Measurements from ENCODE around the gene GJB6. TPM values are rescaled to one million over a fixed set of nuclear protein-coding genes. Genes with fewer than 3 reads are reported as not detected.
"Not testable (repeated sequence)": the region's sequence is repeated elsewhere in the genome, so short reads cannot be mapped to it uniquely, and the experiment has no call there.

GJB6 gene
- not detected for total RNA-seq
- long read RNA-seq, donor 1, result 0 reads
- long read RNA-seq, donor 2, result 0 reads

DNA sequence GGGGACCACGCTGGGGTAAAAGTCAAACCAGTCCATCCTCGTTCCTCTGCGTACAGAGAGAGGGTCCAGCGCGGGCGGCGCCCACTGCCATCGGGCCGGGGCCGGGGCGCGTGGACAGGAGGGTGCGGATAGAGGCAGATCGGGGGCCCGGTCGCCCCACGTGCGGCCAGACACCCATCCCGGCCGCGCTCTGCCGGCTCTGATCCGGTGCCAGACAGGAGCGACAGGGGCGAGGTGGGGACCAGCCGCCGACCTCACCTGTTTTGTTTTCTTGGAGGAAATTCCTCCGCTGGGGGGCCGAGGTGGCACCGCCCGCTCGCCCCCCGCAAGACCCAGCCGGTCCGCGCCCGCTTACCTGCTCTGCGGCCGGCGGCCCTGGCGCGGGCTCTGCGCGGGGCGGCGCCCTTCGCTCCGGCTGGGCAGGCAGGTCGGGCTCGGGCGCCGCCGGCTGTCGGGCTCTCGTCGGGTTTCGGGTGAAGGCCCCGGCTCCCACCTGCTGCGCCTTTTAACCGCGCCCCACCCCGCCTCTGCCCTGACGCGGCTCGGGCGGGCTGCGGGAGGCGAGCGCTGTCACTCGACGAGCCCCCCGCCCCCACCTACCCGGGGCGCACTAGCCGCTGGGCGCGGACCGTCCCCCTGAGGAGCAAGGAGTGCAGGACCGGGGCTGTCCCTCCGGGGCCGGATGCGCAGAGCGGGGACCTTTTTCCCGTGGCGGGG, at the start of gene GJB6:
GJB6 (minus strand) TSS at position 481 of the 717 bp plus-strand sequence. CDS start 8,839 bp downstream, outside the sequence.
- intact Hi-C loops (cut with DNase I), result no loop called here
- no peak for DNase-seq (ENCODE audit: low spot score)

DNA sequence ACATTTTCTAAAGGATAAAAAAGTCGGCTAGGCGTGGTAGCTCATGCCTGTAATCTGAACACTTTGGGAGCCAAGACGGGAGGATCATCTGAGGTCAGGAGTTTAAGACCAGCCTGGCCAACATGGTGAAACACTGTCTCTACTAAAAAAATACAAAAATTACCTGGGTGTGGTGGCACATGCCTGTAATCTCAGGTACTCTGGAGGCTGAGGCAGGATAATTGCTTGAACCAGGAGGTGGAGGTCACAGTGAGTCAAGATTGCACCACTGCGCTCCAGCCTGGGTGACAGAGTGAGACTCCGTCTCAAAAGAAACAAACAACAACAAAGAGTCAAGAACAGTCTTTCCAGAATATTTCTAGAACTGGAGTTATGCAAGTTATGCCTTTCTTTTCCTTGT, 44.8 kb upstream of the GJB6 start:
- intact Hi-C loops (cut with DNase I), result not testable (repeated sequence)

DNA sequence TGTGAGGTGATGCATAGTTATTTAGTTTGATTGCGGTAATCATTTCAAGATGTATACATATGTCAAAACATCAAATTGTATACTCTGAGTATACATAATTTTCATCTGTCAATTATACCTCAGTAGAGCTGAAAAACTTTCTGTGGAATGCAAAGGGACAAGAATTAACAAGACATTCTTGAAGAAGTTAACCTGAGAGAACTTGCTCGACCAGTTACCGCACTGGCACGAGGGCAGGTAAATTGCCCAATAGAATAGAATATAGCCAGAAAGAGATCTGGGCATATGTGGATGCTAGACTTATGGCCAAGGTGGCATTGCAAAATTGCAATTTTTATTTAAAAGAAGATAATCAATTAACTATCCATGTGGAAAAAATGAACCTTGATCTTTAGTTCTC, 42.3 kb upstream of the GJB6 start:
- DNase-seq (ENCODE audit: low spot score), result no peak
- intact Hi-C loops (cut with DNase I), result no loop called here

More for the DNA sequence above, 44.8 kb upstream of the GJB6 start:
- not testable (repeated sequence) for DNase-seq (ENCODE audit: low spot score)

DNA sequence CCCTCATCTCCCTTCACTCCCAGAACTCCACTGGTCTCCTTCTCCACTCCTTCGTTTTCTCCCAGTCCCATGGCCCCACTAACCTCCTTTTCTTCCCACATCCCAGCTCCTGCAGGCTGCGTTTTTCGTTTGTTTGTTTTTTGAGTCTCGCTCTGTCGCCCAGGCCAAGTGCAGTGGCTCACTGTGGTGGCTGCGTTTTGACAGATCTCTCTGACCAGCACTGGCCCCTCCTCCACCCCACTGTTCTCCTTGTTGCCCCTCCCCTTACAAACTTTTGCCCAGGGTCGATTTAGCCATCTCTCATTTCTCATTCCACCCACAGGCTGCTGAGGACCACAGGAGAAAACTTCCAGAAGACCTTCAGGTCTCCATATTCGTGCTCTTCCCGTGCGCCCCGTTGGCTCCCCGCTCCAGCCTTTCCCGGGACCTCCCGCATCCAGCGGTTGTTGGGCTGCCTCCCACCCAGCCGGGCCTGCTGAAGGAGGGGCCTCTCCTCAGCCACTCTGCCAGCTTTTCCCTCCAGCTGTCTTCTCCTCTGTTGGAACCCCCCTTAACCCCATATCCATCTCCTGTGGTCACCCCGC, 40.6 kb upstream of the GJB6 start:
- intact Hi-C loops (cut with DNase I), result no loop called here
- DNase-seq (ENCODE audit: low spot score), result no peak

DNA sequence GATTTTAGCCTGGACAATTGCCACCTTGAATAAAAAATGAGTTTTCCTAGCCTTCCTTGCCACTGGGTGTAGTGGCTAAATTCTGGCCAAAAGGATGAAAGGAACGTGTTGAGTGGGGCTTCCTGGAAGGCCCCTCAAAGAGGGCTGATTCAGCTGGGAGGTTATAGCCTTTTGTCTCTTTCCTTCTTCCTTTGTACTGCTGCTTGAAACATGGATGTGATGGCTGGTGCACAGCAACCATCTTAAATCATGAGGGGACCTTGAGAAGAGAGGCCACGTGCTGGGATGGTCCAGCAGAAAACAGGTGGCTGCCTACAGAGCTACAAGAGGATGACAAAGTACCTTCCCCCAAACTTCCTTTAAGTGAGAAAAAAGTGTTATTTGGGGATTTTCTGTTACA, 40.0 kb upstream of the GJB6 start:
- intact Hi-C loops (cut with DNase I), result no loop called here
- no peak for DNase-seq (ENCODE audit: low spot score)

DNA sequence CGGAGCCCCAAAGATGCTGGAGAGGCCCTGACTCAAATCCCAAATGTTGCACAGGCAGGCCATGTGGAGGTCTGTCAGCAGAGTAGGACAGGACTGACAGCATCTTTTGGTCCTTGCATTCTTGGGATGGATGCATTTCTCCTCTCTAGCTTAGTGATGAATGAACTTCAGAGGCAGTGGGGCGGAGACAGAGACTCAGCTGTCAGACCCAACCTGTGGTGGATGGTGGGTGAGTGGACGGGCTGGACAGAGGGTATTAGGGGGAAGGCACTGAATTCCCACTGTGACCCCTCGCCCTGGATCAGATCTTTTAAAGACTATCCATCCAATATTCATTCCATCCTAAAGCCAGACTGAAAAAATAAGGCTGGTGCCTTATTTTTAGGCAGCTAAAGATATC, 39.3 kb upstream of the GJB6 start:
- intact Hi-C loops (cut with DNase I), result no loop called here
- DNase-seq (ENCODE audit: low spot score), result no peak

DNA sequence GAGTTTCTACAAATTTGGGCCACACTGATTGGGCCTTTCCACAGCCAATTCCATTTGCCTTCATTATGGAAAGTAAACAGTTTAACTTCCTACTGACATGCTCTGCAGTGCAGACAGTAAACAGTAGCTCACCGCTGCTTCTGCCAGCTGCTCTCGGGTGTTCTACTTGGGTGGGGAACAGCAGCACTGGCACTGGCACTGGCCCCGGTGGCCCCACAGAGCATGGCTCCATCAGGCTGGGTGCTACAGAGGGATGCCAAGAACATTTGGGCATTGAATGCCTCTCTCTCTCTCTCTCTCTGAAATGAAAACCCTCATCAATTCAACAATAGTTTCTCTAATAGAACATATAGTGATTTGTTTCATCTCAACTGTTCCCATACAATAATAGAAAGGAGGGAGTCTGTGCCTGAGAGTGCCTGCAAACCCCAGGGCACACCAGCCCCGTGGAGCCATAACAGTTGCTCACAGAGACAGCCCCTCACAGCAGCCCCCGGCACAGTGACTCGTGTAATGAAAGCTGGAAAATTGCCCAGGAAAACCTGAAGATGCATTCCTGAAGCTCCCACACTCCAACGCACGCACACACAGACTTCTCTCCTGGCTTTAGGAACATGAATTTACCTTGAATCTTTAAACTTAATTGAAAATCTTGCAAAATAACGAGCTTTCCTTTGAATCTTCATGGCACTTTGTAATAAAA, 38.2 kb upstream of the GJB6 start:
- DNase-seq (ENCODE audit: low spot score), result no peak
- intact Hi-C loops (cut with DNase I), result no loop called here

DNA sequence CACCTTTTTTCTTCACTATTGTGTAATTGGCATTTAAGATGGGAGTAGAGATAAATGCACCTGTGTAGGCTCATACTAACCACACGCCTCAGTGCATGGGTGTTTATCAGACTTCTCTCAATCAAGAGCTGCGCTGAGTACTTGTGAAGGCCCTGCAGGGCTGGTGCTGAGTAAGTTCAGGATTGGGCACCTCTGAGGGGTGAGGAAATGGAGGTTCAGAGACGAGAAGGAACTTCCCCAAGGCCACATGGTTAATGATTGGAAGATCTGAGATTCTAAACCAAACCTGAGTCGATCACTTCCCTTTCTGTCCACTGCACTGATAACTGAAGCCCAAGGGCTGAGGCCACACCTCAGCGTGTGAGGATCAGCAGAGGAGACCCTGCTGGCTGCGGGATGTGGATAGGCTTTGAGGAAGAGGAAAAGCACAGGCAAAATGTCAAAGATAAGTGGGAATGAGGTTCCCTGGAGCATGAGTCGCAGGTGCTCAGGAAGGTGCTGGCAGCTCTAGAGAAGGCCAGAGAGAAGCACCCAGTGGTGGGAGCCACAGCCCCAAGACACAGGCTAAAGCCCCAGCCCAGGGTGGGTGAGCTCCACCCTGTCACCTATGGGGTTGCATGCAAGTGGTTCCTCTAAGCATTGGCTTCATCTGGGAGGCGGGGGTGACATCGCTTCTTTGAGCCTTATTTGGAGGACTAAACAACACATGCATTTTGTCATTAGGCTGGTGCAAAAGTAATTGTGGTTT, 32.3 kb upstream of the GJB6 start:
- no peak for DNase-seq (ENCODE audit: low spot score)
- intact Hi-C loops (cut with DNase I), result no loop called here

DNA sequence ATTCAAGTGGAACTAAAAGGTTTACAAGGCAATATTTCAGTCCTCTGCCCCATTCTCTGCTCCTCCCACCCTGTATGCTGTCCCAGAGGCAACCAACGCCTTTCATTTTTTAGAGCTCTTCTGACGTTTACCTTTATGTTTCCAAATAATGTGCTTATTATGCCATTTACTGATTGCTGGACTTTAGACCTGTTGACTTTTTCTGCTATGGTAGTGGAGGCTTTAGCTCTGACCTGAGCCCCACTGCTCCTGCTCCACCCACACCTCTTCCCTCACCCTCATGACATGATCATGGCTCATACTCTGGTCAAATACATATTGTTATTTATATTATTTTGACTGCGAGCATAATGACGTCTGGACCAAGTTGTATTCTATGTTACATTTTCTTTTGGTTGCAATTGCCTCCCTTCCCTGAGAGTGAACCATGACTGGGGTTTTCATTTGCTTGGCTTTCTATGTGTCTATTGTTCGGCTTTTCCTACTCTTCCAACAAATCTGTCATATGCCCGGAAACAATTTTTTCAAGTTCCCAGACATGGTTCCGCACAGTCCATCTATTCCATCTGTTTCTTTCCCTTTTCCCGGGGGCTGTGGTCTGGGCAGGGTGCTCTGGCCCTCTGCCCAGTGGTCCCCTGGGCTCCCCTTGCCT, 31.4 kb upstream of the GJB6 start:
- no peak for DNase-seq (ENCODE audit: low spot score)
- intact Hi-C loops (cut with DNase I), result no loop called here

DNA sequence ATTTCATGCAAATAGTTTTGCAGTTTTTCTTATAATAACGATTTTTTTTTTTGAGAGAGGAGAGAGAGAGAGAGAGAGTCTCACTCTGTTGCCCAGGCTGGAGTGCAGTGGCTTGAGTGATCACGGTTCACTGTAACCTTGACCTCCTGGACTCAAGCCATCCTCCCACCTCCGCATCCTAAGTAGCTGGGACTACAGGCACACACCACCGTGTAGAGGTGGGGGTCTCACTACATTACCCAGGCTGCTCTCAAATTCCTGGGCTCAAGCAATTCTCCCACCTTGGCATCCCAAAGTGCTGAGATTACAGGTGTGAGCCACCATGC, 26.8 kb upstream of the GJB6 start:
- DNase-seq (ENCODE audit: low spot score), result no peak

DNA sequence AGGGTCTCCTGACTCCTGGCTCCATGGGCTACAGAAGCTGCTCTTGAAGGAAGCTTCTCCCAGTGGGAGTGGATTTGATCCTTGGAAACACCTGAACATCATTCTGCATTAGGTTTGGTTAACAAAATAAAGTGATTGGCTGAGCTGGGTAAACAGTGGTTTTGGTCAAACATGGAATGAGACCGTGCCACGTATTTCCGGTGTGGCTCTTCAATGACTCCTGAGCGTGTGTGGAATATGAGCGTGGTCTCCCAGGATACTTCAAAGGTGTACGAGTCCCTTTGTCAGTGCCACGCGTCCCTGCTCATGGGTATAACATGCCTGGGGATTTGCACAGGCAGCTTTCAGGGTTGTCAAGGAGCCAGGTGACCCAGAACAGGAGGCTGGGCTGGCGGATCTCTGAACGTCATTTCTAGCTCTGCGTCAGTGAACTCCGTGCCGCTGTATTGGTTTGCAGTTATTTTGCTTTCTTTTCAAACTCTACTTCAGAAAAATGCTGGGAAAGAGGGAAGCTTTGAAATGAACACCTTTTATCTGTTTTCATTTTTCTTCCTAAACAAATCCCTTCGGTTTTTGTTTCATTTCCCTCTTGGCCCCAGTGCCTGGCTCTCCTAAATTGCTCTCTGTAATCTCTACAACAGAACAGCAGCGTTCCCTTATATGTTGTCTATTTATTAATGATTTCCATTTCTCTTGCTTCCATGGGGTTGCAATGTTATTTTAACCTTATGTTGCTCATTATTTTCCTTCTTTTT, 26.3 kb upstream of the GJB6 start:
- intact Hi-C loops (cut with DNase I), result no loop called here

More for the DNA sequence above, 26.8 kb upstream of the GJB6 start:
- intact Hi-C loops (cut with DNase I), result no loop called here

DNA sequence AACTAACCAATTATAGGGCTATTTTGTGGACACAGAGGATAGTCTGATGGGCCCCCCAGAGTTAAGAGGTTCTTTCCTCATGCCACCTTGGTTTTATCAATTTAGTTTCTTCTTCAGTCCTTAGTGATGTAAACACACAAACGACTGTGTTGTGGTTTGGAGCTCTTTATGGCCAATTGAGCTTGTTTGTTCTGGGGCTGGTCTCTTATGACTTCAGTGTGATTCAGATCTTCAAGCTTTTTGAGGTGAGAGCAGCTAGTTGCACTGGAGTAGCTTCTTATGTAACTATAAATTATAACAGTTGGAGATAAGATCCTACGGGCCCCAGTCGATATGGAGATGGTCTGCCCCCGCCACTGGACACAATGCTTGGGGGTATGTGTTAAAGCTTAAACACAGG, 22.0 kb upstream of the GJB6 start:
- DNase-seq (ENCODE audit: low spot score), result no peak
- intact Hi-C loops (cut with DNase I), result no loop called here

More for the DNA sequence above, 26.3 kb upstream of the GJB6 start:
- DNase-seq (ENCODE audit: low spot score), result no peak

DNA sequence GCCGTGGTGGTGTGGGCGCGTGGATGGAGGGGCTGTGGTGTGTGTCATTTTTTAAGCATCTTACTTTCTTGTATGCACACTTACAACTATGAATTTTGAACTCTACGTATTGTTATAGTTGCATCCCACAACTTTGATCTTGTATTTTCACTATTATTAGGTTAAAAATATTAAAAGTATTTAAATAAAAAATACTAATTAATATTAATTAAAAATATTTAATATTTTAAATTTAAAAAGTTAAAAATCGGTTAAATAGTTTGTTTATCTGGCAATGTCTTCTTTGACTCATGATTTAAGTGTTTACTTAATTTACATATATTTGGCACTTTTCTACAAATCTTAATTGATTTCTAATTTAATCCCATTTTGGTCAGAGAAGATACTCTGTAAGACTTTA, 17.8 kb upstream of the GJB6 start:
- intact Hi-C loops (cut with DNase I), result no loop called here
- no peak for DNase-seq (ENCODE audit: low spot score)

DNA sequence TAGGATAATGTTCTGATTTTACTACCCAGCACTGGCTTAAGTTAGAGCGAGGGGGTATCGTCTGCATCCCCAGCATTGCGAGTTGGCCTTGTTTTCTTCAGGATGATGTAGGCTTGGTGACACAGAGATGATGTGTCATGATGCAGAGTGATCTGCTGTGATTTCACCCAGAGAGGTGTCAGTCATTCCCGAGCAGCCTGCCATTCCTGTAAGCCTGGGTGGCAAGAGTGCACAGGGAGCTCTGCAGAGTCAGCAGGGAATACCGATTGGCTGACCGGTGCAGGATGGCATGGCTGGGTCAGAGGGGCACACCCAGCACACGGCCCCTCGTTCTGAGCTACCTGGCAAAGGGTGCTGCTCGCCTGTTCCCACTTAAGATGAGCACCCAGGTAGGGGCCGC, 15.8 kb upstream of the GJB6 start:
- intact Hi-C loops (cut with DNase I), result no loop called here
- no peak for DNase-seq (ENCODE audit: low spot score)

DNA sequence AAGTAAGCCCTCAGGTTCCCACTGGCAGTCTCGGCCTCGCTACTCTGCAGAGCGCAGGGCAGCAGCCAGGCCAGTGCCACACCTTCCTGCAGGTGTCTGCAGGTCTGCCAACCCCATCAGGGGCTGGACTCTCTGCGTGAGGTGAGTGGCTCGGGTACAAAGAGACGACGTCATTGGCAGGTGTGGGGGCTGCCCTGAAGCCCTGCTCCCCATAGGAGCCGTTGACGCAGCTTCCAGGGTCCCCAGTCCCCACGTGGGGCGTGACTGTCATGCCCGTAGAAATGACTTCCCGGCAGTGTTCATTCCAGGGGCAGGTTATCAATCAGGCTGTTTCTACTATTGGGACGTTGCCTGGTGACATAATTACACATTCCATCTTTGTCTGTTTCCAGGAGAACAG, 15.3 kb upstream of the GJB6 start:
- intact Hi-C loops (cut with DNase I), result no loop called here
- no peak for DNase-seq (ENCODE audit: low spot score)

DNA sequence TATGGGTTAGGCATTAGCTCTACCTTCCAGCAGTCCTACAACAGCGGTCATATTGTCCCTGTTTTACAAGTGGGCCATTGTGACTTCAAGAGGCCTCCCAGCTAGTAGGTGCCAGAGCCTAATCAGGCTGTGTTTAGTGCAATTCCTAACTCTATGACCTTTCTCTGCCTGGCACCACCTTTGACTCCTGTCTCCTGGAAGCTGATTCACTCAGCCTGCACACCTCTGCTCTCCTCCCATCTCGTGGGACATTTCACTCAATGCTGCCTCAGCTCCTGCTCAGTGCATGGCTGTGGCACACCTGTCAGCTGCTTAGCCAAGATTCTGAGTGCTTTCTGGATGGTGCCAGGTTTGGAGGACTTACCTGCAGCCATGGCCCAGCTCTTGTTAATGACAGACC, 9.5 kb upstream of the GJB6 start:
- DNase-seq (ENCODE audit: low spot score), result no peak
- intact Hi-C loops (cut with DNase I), result no loop called here

DNA sequence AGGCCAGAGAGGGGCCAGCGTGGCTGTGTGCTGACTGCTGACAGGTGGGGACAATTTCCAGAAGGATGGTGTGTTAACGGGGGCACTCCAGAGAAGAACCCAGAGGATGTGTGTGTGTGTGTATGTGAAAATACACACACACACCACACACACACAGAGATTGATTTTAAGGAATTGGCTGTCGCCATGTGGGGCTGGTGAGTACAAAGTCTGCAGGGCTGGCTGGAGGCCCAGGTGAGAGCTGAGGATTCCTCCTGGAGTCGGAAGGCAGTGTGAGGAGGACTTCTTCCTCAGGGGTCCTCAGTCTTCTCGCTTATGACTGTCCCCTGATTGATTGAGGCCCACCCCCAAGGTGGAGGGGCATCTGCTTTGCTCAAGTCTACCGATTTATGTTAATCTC, 7.6 kb upstream of the GJB6 start:
- intact Hi-C loops (cut with DNase I), result loop anchor here in 1 of 2 donors (5.0 kb wide), 1 partner anchor 1297 kb away; no protein-coding TSS in a partner anchor
- no peak for DNase-seq (ENCODE audit: low spot score)

DNA sequence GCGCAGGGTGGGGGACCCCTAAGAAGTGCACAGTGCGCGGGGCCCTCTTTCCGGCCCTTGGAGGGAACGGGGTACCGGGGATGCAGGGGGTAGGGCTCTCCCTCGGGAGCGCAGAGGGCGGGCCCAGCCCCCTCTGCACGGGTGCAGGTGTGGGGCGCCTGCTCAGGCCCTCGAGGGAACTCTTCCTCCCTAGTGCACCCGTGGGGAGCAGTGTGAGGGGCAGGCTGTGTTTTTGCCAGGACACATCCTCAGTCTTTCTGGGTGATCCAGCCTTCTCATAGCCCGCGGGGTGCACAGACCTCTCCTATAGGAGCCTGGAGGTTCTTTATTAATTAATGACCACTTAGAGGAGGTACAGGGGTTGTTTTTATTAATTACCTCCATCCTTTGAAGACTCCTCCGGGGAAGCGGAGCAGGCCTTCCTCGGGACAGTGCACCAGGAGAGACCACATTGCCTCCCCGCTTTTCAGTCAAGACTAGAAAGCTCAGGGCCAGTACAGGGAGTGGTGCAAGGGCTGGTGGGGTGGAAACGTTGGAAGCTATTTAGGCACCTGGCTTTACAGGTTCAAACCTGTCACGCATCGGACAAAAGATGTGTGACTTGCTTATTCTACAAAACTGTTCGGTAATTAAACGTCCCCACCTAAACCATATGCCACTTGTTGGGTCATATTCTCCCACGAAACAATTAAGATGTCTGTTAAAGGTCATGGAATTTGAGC, 598 bp upstream of the GJB6 start:
- intact Hi-C loops (cut with DNase I), result no loop called here

More for the DNA sequence above, 598 bp upstream of the GJB6 start:
- DNase-seq (ENCODE audit: low spot score), result no peak

All from posterior vena cava (tissue), 2 donors.